ENCODE data around the gene CYP2R1.
"Not testable (repeated sequence)": the region's sequence is repeated elsewhere in the genome, so short reads cannot be mapped to it uniquely, and the experiment has no call there.

The CYP2R1 gene

DNA sequence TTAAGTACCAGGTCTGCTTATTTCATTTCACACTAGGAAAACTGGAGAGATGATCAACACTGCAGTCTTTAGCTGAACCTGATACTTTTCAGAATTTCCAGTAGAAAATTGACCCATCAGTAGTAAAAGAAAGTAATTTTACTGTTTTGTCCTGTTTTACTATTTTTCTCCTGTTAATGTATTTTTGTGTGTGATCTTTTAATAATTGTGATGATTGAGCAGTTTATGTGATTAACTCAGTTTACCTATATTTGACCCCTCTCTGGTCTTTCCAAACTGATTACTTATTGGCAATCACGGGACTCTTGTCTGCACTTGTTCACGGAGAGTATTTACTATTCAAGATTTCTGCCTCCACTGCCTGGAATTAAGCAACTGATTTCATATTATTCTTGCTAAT, 546 bp upstream of the CYP2R1 start:
- no peak for DNase-seq (ENCODE audit: low read depth)

DNA sequence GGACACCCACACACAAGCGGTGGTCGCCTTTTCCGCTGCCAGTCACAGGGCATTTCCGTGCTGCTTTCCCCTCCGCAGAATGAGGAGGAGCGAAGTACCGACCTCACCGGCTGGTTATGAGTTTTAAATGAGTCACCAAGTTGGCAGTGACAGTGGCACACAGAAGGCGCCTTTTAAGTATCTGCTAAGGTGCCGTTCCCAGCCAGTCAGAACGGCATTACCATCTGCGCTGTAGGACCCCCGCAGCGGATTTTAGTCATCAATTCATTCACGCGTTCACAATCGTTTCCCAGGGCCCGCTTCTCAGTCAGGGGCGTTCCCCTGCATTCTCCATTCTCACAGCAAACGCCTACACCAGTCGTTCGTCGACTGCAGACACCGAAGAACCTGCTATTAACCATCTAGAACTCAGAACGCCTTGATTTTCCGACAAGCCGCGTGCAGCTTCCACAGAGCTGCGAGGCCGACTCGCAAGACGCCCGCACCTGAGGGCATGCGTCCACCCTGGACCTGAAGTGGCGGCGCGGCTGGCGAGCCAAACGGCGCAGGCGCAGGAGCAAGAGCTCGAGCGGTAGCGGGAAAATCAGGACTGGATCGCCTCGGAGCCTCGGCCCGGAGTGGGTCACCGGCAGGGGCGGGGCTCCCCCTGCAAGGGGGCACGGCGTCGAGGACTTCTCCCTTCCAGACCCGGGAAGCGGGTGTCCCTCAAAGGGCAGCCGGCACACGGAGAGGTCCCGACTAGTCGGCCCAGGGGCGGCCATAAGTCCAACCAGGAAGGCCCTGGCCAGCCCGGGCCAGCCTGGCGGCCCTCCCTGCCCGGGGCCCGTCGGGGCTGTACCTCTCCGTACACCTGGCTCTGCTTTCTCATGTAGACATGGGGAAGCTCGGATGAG, 642 bp downstream of the CYP2R1 start:
- peak; percentile 88 for DNase-seq (ENCODE audit: low read depth)

DNA sequence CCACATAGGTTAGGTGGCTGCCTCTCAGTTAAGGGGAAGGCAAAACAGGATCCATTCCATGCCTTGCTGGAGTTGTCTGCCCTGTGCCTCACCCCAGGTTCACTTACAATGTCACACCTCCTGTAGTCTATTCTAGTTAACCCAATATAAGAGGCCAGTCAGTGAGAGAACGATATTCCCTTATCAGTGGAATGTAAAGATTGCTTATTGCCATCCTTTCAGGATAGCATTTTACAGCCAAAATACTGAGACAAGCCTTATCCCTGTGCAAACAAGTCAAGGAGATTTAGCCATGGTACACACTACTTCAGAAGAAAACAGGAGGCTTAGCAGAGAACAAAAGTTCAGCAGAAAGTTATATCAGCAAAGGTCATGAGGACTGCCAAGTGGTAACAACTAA, 5.5 kb downstream of the CYP2R1 start:
- DNase-seq (ENCODE audit: low read depth), result no peak

DNA sequence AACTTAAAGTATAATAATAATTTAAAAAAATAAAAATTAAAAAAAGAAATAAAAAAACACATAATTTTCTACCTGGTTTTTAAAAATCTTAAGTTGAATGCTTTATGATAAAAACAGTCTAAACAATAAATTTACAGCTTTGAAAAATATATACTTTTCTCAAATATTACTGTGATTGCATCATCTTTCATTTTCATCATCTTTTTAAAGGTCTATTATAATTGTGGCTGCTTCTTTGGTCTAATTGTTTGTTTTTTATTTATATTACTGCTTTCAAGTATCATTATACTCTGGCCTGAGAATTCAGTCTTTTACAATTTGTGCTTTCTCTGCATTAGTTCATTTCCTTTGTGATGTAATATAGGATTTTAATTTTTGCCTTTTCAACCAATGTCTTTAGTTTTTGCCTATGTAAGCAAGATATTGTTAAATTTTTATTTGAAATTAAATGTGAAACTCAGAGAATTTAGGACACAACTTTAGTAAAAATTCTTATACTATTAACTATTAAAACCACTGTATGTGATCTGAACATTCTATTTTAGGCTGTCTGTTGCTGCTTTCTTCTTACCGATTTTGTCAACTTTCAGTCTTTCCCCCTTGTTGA, 7.3 kb downstream of the CYP2R1 start:
- DNase-seq (ENCODE audit: low read depth), result no peak

DNA sequence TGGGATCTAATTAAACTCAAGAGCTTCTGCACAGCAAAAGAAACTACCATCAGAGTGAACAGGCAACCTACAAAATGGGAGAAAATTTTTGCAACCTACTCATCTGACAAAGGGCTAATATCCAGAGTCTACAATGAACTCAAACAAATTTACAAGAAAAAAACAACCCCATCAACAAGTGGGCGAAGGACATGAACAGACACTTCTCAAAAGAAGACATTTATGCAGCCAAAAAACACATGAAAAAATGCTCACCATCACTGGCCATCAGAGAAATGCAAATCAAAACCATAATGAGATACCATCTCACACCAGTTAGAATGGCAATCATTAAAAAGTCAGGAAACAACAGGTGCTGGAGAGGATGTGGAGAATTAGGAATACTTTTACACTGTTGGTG, 8.3 kb downstream of the CYP2R1 start:
- not testable (repeated sequence) for DNase-seq (ENCODE audit: low read depth)

DNA sequence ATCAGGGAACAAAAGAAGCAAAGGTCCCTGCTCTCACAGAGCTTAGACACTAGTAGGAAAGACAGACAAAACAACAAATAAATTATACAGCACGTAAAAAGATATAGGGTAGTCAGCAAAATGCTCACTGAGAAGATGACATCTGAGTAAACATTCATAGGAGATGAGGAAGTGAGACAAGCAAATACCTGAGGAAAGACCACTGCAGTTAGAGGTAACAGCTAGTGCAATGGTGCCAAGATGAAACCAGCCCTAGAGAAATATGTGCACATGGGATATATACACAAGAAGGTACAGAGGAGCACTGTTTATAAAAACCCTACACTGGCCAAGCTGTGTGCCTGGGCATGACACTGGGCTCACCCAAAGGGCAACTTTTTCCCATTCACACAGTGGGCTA, 9.8 kb downstream of the CYP2R1 start:
- DNase-seq (ENCODE audit: low read depth), result no peak

DNA sequence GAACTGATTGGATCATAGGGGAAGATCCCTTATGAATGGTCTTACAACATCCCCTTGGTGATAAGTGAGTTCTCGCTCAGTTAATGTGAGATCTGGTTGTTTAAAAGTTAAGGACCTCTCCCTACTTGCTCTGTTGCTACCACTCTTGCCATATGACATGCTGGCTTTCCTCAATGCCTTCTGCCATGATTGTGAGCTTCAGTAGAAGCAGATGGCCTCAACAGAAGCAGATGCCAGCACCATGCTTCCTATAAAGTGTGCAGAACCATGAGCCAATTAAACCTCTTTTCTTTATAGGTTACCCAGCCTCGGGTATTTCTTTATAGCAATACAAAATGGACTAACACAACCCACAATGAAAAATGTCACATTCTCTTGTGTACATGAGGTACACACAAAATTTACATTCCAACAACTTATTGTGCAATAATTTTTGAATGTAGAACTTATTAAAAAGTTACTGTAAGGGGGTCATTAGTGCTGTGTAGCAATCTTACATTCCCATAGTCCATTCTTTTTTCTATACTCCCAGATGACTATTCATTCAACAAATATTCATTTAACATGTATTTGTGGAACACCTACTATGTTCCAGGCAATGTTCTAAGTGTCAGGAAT, 10.3 kb downstream of the CYP2R1 start:
- no peak for DNase-seq (ENCODE audit: low read depth)

DNA sequence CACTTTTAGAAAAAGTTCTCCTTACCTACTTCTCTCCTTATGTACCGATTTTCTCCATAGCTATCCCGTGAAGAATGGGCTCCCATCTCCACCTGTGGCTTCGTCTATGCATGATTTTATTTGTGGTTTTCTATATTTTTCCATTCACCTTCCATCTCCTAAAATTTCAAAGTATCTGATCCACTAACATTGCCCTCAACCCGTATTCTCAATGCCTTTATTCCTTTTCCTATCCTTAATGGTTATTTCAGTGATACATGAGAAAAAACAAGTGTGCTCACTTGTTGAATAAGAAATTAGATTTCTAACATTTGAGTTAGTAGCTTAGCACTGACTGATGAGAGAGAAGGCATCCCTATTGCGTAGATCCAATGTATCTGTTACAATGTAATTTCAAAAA, 16.9 kb downstream of the CYP2R1 start:
- no peak for DNase-seq (ENCODE audit: low read depth)

DNA sequence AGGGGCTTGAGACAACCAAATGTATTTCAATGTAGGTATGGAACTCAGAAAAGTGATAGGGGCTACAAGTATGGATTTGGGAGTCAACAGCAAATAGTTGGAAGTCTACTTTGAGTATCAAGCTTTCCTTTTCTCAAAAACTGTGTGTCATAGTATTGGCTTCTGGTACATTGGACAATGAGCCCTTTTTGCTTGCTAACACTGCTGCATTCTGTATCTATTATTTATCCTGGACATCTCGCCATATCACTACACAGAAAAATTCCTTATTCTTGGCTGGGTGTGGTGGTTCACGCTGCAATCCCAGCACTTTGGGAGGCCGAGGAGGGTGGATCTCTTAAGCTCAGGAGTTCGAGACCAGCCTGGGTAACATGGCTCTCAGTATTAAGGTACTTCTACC, 18.4 kb downstream of the CYP2R1 start:
- no peak for DNase-seq (ENCODE audit: low read depth)

DNA sequence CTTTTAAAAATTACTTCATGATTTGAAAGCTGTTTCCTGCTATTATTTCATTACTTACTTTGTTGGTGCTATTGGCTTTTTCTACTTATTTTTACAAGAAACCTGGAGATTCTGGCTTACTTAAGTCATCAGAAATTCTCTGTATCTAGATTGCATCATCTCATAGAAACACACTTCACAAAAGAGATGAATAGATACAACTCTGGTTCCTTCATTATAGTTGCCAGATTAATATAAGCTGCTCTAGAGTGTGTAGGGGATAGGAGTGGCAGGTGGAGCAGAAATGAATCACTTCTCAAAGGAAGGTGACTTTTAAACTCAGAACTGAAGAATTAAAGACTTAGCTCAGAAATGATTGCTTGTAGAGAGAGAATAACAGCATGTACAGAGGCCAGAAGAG, 20.0 kb downstream of the CYP2R1 start:
- DNase-seq (ENCODE audit: low read depth), result no peak

DNA sequence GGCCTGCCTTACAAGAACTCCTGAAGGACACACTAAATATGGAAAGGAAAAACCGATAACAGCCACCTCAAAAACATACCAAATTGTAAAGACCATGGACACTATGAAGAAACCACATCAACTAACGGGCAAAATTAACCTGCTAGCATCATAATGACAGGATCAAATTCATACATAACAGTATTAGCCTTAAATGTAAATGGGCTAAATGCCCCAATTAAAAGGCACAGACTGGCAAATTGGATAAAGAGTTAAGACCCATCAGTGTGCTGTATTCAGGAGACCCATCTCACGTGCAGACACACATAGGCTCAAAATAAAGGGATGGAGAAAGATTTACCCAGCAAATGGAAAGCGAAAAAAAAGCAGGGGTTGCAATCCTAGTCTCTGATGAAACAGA, 28.3 kb downstream of the CYP2R1 start:
- not testable (repeated sequence) for DNase-seq (ENCODE audit: low read depth)

DNA sequence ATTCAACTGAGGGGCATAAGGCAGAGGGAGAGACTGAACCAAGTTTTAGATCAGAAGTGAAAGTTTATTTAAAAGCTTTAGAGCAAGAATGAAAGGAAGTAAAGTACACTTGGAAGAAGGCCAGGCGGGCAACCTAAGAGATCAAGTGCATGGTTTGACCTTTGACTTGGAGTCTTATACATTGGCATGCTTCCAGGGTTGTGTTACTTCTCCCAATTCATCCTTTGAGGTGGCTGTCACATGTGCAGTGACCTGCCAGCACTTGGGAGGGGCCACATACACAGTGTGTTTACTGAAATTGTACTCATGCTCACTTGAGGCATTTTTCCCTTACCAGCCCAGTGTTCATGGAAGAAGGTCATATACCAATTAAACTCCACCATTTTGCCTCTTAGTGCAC, 30.4 kb downstream of the CYP2R1 start:
- DNase-seq (ENCODE audit: low read depth), result no peak

DNA sequence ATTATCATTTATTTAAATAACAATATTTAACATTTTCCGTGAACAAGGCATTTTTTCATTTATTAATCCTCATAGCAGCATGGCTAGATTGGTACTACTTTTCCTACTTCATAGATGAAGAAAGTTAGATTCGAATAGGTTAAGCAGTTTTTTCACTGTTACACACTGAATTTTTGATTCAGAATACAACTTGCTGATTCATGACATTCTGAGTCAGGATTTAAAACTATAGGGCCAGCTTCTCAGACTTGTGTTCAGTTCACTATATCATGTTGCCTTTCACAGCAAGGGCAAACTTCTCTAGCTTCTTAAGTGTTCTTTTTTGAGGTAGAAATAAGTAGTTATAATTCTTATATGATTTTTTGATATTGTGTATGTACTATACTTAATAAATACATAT, 31.5 kb downstream of the CYP2R1 start:
- DNase-seq (ENCODE audit: low read depth), result no peak

DNA sequence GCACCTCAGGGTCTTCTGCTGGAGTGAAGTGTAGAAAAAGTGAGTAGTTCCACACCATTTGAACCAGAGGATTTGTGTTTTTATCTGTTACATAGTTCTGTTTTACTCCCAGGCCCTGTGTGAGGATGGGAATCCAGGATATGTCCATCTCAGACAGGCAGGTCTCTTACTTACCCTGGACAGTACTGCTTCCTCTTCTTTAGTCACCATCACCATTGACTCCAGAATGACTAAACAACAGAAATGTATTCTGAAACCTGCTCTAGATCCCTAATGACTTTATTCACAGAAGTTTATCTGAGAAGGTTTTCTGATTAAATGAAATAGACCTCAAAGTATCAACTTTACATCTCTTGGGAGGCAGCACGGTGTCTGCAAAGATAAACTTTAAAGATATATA, 33.6 kb downstream of the CYP2R1 start:
- DNase-seq (ENCODE audit: low read depth), result no peak

DNA sequence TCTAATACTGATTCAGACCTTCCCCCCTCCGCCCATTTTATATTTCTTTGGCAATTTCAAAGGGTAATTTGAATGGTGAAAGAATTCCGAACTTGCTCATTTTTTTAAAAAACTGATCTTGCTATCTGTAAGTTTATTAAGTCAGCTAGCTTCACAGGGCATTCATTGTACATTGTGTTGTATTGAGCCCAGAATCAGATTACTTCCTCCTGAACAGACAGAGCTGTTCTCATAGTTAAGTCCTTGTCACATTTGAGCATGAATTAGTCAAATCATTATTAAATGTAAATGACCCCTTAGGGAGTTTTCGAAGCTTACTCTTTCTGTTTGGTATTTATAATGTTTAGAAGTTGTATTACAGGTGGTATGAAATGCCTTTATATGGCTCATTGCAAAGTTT, 34.4 kb downstream of the CYP2R1 start:
- DNase-seq (ENCODE audit: low read depth), result no peak

DNA sequence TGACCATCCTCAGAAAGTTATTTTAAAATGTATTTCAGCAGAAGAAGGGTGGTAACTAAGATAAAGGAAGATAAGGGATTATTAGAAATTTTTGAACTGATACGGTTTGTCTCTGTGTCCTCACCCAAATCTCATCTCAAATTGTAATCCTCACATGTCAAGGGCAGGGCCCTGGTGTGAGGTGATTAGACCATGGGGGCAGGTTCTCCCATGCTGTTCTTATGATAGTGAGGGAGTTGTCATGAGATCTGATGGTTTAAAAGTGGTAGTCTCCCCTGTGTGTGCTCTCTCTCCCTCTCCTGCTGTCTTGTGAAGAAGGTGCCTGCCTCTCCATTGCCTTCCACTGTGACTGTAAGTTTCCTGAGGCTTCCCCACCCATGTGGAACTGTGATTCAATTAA, 36.1 kb downstream of the CYP2R1 start:
- DNase-seq (ENCODE audit: low read depth), result no peak

DNA sequence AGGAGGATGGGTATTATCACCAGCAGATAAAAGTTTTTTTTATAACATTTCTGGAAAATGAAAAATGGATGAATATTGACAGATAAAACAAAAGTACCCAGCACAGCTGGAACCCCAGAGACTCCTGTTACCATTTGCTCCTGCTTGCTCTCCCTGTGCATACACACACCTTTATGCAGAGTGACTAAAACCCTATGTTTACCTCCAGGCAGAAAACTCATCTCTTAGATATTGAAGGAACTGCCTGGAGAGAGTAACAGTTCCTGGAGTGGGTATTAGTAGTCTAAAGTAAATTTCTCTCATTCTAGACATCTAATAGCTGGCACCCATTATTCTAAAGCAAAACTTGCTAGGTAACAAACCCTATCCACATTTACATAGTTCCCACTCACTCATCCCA, 38.0 kb downstream of the CYP2R1 start:
- DNase-seq (ENCODE audit: low read depth), result no peak

DNA sequence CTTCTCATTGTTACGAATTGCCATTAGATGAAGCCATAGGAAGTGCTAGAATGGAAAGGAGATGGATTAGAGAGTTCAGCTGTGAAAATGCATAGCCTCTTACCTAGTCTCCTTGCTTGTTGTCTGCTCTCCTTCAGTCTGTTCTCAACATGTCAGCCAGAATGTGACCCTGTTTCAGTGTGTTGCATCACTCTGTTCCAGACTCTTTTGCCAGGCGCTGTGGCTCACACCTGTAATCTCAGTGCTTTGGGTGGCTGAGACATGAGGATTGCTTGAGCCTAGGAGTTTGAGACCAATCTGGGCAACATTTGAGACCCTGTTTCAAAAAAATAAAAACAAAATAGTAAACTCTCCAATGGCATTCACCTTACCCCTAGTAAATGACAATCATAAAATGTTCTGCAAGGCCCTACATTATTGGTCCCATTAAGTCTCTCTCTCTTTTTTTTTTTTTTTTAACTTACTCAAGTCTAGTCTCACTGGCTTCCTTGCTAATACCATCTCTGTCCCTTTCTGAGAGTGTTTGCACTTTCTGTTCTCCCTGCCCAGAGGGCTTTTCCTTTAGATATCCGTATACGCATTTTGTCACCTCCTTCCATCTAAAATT, 39.4 kb downstream of the CYP2R1 start:
- no peak for DNase-seq (ENCODE audit: low read depth)

DNA sequence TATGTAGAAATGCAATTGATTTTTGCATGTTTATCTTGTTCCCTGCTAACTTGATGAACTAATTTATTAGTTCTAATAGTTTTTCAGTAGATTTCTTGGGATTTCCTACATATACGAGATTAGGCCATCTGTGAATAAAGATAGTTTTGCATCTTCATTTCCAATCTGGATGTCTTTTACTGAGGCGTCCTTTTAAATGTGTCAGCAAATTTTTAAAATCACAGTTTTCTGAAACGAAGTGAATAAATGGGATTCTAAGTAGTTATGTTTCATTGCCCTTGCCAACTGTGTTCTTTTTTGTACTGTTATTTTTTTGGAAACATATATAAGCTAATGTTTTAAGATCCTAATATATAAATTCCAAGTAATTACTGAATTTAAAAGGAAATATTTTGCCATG, 50.0 kb downstream of the CYP2R1 start:
- no peak for DNase-seq (ENCODE audit: low read depth)

DNA sequence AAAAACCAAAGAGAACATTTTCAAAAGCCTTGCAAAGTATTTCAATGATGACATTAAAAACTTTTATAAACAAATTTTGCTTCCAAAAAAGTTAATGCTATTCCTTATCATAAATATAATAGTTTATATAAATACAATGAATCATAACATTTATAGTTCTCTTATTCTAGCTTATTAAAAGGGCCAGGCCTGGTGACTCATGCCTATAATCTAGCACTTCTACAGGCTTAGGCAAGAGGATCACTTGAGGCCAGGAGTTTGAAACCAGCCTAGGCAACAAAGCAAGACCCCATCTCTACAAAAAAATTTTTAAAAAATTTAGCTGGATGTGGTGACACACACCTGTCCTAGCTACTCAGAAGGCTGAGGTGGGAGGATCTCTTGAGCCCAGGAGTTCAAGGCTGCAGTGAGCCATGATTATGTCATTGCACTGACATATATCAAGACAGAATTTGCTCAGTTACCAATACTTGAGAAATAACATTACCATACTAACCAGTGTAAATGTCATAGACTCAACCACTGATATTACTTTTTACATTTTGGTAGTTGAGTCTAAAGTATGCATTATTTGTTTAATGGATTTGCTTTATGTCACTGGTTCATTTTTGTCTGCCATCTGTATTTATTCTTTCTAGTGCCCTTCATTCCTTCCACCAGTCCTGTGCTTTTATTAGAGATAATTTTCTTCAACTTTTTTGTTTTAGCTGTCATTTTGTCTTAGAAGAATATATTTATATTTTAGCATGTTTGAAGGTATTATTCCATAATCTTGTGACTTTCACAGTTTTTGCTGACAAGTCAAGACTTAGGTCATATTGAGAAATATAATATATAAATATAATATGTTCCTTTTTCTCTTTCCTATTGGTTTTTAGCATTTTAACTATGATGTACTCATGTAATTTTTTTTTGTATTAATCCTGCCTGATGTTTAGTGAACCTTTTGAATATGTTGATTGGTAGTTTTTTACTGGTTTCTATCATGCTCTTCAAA, 56.2 kb downstream of the CYP2R1 start:
- no peak for DNase-seq (ENCODE audit: low read depth)
